Breast epithelium (tissue), 3 donors: ENCODE measurements around the gene IL1RN.

ENCODE experiments used
- POLR2A ChIP-seq: fragments of 450-650 bp; IDR thresholded peaks from one replicate; pipeline ENCODE4 v1.6.1; 2016; ENCODE audit warnings: antibody characterized with exemption, mild to moderate bottlenecking, moderate library complexity
- TF ChIP-seq, protein P1 (sequence below), 3 donors: fragments of 450-650 bp; IDR thresholded peaks; one replicate each; pipeline ENCODE4 v1.5.1; 2016 to 2017; ENCODE audit warnings: antibody characterized with exemption in 3 of 3, mild to moderate bottlenecking in 3 of 3, moderate library complexity in 3 of 3

- TF ChIP-seq, protein P1, sequence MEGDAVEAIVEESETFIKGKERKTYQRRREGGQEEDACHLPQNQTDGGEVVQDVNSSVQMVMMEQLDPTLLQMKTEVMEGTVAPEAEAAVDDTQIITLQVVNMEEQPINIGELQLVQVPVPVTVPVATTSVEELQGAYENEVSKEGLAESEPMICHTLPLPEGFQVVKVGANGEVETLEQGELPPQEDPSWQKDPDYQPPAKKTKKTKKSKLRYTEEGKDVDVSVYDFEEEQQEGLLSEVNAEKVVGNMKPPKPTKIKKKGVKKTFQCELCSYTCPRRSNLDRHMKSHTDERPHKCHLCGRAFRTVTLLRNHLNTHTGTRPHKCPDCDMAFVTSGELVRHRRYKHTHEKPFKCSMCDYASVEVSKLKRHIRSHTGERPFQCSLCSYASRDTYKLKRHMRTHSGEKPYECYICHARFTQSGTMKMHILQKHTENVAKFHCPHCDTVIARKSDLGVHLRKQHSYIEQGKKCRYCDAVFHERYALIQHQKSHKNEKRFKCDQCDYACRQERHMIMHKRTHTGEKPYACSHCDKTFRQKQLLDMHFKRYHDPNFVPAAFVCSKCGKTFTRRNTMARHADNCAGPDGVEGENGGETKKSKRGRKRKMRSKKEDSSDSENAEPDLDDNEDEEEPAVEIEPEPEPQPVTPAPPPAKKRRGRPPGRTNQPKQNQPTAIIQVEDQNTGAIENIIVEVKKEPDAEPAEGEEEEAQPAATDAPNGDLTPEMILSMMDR (IDR thresholded peaks at IDR 0.05), result peak; percentile 13 to 54 (median 46)
- no peak for TF ChIP-seq POLR2A
Measured at GRCh38 chr2:113136828-113137775, 9.7 kb downstream of the IL1RN start.
